Measurements from ENCODE around the gene BMPER.

BMPER gene

DNA sequence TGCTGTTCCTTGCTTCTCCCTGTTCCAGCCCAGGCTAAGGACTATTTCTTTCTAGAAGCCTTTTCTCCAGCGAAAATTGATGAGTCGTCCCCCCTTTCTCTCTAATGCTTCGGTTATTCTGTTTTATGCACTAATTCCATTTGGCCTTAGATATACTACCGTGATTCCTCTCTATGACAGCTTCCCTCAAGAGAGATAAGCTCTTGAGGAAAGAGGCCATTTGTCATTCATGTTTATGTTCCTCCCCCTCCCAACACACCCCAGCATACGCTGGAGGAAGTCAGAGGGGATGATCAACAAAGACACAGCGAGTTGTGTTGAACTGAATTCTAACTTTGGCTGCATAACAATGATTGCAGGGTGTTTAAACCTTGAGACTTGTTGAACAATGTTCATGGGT, 198.8 kb downstream of the BMPER start:
- DNase-seq, result no peak

DNA sequence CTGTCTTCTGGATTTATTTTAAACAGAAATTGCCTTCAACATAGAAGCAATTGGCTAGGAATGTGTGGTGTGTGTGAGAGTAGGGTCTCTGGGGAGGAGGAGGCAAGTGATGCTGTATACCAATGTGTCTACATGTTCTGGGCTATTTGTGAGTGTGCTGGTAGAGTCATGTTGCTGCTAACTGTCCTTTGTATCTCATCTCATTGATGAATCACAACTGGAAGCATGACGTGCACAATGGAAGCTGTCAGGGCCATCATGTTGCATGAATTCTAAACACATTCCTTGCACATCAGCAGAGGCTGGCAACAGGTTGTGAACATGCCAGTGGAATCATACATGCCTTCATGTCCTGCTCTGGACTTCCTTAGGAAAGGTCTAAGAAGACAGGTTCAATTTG, 199.7 kb downstream of the BMPER start:
- DNase-seq, result no peak

DNA sequence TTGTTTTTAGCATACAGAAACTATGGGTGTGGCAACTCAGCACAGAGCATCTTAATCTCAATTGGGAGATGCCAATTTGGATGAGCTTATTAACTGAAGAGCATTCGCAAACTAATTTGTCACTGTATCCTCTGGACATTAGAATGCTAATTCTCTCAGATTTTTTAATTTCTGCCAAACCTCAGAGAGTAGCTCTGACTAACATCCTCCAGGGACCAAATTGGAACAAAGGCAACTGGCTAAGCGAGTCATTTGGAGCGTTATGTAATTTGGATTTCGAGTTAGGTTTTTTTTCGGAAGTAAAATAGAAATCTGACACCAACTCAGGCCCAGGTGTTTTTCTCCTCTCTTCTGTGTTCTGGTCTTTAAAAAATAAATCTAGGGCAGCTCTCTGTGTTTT, 201.9 kb downstream of the BMPER start:
- no peak for DNase-seq

DNA sequence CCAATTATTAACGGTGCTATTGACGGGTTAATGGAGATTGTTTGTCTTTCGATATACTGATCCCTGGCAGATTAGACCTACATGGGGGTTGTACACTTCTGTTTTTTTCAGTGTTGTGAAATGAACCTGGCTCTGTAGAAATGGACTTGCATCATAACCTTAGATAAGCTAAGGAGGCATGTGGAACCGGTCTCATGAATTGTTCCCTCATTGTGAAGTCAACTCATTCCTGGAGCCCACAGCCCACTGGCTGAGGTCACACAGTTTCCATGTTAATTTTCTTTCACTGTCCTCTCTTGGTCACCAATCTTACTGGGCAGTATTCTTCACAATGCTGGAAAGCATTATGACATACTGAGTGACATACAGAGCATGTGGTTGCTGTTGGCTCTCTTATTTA, 202.8 kb downstream of the BMPER start:
- DNase-seq, result no peak

DNA sequence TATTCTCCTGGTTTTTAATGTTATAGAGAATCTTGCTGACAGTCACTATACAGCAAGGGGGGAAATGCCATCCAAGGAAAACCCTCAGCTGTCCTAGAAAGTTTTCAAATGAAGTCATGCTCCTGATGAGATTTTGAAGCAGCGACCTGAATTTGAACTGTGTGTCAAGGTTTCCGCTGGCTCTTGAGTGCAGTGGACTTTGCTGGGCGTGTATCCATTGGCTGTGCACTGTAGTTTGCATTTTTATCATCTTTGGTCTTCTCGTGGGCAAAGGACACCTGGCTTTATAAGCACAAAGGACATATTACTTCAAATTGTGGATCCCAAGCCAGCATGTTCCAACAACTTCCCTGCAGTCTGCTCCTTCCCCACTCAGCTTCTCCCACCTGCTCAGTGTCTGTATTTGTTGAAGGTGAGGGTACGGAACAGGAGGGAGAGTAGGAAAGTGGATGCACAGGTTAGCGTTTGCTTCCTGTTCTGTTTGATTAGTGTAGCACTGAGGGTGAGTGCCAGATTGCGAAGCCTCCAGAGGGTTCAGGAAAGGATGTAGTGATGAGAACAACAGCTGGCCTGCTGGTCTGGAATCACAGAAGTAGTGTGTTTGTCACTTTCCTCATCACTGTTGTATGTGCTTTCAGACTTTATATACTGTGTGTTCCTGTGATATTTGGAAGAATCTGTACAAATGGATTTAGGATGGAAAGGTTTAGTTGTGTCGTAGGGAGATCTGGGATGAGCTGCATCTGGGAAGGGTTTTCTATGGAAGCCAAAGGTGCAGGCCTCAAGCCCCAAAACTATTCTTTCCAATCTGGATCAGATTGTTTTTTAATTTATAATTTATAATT, 204.8 kb downstream of the BMPER start:
- no peak for DNase-seq

DNA sequence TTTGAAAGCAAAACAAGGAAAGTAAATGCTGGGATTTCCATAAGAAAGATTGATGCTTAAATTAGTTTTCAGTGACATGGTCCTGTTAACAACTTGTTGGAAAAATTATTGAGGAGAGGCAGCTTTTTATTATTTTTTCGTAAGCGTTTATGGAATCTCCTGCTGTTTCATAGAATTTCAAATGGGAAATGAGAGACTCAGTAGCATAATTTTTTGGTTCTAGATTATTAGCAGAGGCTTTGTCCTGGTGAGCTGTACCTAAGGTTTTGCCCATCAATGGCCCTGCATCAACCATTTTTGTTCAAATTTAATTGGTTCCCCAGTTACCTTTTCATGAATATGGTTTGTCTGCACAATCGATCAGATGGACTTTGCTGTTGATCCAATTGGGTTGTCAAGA, 205.7 kb downstream of the BMPER start:
- no peak for DNase-seq

DNA sequence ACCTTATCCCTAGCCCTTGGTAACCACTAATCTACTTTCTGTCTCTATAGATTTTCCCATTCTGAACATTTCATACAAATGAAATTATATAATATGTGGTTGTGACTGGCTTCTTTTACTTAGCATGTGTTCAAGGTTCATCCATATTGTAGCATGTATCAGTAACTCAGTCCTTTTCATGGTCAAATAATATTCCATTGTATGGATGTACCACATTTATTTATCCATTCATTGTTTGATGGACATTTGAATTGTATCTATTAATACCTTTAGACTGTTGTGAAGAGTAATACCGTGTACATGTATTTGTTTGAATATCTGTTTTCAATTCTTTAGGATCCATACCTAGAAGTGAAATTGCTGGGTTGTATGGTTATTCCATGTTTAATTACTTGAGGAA, 210.2 kb downstream of the BMPER start:
- DNase-seq, result no peak

DNA sequence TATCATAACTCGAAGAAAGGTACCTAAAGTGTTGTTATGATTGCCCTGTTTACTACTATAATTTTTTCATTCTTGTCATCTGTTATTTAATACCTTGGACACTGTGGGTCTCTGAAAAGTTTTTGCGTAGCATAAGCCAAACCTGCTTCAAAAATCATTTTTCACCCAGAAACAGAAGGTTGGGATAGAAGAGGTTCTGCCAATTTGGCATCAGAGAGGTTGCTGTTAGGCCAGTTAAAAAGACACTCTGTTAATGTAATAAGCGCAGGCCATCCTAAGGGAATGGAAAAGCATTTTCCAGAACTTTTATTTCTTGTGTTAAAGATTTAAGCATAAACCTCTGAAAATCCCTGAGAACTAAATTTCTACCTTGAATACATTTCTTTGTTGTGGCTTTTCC, 212.2 kb downstream of the BMPER start:
- DNase-seq, result no peak

DNA sequence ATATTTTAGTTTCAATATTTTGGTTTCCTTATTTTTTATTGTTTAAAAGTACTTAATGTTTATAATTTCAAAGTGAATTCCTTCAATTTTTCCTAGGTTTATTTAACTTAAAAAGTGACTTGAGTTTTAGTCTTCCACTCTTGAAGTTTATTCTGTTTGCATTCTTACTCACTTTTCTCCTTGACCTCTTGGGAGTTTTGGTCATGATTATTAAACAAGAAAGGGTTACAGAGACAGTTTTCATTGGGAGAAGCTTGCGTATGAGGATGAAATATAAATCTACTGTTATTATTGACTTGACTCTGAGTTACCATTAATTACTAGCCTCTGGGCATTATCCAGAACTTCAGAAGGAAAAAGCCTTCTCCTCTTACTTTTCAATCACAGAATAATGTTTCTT, 216.0 kb downstream of the BMPER start:
- no peak for DNase-seq

DNA sequence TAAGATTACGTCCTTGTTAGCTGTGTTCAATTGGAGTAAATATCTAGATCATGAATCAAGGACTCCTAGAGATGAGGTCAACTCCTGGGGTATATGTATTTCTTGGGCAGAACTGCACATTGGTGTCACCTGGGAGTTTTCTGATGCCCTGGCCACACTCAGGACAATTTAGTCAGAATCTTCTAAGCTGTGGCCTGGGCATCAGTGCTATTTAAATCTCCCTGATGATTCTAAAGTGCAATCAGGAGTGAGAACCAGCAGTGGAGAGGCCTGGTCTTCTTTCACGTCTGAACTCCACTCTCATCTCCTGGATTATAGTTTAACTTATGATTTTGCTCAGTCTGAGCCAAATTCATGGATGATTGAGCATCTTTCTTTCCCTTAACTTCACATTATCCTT, 218.0 kb downstream of the BMPER start:
- DNase-seq, result no peak

DNA sequence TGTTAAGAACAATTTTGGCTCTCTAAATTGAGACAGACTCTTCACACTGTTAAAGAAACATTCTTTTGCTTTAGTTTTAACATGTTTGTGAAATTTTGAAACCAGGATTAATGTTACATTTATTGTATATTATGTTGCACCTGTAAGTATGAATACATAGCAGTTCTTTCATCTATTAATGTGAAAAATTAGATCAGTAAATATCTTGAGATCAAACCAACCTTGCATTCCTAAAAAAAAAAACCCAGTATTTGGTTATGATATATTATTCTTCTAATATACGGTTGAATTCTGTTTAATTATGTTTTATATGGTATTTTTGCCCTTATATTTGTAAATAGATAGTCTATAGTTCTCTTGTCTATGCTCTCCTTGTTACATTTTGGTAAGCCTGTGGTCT, 219.4 kb downstream of the BMPER start:
- DNase-seq, result no peak

DNA sequence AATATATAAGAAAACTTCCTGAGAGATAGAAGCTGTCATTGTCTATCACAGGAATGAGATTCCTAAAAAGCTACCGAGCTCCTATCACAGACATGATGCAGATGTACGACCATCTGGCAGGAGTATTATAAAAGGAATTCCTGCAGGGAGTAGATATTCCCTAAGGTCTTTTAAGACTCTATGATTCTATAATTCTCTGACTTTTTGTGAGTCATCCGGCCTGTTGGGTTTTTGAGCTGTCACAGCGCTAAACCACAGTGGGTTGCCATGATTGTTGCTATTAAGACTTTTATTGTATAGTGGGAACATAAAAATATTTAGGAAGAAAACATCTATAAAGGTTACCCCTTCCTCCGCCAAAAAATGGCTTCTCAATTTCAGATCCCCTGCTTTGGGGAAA, 223.4 kb downstream of the BMPER start:
- DNase-seq, result no peak

DNA sequence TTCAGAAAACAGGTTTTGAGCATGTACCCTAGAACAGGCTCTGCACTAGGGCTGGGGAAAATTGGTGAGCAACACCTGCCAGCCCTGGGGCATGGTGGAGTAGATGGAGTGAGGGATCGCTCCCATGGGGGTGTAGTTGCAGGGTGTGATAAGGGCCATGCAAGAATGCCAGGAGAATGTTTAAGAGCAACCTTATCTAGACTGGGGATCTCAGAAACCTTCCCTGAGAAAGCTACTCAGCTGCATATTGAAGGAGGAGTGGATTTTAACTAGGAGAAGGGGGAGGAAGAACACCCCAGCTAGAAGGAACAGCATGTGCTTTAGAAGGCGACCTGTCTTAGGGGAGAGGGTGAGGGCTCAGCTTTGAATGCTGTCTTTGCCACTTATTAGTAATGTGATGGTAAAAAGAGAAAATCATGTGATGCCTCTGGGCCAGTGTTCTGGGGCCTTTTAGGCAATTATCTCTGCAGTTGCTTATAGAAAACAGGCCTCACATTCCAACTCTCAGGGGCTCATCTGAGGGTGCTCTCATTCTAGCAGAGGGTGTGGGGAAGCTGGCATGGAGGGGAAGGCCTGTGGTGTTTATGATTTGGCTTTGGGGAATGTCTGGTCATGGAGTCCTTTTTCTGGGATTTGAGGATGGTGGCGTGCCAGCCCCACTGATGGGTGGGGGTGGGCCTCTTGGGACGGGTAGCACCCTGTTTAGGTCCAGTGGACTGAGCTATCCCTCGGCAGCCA, 225.4 kb downstream of the BMPER start:
- DNase-seq, result no peak

DNA sequence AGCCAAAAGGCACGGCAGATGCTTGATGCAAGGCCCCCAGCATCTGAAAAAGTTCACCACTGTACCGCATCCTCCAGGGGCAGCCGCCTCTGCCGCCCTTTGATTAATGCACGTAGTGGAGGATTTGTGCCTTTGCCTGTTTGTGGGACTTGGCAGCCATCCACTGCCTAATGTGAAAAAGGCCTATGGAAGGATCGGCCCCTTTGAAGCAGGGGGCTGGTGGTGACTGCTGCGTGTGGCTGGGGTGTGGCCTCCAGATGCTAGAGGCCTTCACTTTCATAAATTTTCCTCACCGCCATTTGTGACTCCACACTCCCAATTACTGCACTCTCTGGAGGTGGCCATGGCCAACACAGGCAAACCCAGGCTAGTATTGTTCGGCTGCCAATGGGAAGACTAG, 226.0 kb downstream of the BMPER start:
- DNase-seq, result no peak

DNA sequence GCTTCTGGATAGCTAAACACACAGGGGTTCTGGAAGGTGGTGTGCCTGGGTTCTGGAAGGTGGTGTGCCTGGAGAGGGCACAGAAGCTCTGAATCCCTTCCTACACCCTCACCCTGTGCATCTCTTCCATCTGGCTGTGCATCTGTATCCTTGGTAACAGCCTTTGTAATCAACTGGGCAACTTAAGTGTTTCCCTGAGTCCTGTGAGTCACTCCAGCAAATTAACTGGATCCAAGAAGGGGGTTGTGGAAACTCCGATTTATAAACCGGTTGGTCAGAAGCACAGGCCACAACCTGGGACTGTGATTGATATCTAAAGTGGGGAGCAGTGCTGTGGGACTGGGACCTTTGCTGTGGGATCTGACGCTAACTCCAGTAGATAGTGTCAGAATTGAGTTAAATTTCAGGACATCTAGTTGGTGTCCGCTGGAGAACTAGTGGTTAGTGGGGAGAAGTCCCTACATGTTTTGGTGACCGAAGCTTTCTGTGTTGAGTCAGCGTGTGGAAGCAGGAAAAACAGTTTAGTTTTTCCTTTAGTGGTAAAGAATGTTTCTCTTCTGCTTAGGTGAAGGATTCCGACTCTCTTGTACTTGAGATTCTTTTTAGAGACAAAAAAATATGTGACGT, 228.1 kb downstream of the BMPER start:
- DNase-seq, result no peak

DNA sequence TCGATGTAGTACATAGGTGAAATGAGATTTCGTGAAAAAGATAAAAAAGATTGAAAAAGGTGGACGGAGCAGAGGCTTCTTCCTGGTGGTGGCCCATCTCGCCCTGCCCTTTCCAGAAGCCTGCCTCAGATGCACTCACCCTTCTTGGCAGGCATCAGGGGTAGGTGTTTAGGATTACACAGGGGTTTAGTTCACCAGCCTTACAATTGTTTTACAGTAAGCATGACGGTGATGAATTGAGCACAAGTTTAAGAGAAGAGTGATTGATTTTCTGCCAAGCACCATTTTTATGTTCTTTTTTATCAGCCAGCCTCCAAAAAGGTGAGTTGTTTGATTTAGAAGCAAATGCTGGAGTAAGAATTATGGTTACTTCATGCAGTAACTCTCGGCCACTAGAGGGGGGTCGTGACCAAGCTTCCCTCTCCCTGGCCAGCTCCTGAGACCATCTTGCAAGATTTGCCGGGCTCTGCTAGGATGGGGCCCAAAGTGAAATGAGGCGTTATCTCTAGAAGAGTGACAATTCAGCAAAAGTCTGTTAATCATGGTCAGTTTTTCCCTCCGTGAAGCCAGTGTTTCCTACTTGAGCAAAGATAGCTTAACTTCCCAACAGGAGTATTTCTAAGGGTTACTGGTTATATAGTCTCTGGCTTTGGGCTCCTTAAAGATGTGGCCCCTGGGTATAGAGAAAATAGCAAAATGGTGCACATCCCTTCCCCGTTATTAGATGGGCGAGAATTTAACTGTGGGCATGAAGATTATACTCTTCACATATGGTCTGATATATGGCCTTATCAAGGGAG, 228.8 kb downstream of the BMPER start:
- DNase-seq, result no peak

DNA sequence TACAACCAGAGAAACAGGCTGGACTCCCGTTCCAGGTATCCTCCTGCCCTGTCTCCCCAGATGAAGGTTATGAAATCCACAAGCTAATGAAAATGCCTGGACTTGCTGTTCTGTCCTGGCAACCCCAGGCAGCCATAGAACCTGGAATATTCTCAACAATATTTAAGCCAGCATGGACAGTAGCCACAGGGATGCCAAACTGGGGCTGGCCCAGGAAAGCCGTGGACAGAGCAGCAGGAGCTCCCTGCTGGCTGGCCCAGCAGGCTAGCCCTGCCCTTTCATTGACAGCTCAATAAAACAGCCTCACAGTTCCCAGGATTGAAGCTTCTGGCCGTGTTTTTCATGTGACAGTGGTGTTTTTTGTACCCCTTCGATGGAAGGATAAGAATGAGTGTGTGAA, 230.6 kb downstream of the BMPER start:
- DNase-seq, result no peak

DNA sequence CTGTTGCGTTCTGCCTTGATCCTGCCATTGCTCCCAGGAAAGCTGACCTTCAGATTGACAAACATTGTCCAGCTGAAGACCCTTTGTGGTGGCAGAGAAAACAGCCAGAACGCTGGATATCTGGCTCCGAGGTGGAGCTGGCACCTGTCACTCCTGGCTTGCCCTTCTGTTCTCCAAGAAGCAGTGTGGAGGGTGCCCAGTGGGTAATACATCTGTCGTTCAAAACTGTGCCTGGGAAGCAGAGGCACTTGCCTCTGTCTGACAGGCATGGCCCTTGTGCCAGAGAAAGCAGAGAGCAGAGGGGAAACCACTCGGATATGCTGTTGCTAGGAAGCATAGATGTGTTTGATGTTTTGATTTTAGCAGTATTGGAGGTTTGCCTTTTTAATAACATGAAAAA, 231.4 kb downstream of the BMPER start:
- no peak for DNase-seq

DNA sequence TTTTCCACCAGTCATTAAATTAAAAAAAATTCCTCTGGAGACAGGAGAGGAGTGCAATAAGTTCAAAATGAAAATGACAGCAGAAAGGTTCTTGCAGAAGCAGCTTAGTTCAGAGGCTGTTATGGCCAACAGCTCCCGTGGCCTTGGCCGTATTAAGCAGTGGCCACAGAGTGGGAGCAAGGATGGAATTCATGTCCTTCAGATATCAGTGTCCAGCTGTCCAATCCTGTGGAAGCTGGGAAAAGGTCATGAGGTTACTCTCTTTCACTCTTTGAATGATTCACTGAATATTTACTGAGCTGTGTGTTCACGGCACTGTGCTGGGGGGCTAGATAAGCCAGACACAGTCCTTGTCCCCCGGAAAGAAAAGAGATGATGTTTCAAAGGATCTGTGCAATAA, 231.8 kb downstream of the BMPER start:
- no peak for DNase-seq

DNA sequence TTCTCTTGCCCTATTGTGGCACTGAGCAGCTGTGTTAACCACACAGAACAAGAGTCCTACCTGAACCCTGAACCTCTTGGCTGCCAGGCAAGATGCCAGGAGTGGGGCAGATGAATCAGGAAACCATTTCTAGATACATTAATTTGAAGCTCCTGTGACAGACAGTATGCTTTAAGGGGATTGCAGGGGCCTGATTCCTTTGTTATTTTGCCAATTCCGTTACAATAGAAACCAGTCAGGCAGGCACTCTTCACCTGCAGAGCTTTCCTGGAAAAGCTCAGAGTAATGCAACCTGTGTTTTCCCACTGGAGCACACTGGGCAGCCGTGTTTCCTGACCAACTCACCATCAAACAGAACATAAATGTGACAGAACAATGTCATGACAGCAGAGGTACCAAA, 233.1 kb downstream of the BMPER start:
- DNase-seq, result no peak

DNA sequence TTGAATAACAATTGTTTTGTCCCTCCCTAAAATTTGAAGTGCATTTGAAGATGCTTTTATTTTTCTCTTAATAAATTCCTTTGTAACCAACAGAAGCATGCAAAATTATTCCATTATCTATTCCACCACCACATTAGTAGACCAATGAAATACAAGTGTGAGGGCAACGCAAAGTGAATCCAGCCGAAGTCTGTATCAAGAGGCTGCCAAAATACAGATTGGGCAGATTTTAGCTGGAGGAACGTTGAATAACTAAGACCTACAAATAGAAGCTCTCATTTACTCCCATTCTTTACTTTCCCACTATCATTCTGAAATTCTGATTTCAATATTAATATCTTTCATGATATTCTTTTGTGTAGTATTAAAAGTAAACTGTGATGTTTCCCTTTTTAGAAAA, 233.7 kb downstream of the BMPER start:
- no peak for DNase-seq

DNA sequence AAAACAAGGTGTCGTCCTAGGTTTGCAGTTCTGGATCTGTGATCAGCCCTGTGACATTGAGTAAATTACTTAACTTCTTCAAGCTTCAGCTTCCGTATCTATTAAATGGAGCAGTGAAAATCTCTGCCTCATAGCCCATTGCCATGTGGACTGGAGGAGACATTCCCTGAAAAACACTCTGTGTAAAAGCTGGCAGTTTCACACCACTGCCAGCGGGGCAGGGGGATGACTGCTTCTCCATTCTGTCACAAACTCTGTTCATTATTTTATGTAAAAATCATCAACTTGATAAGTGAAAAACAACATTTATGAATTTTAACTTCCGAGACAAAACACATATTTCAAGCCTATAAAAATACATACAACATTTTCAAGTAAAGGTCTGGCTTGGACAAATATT, 234.7 kb downstream of the BMPER start:
- no peak for DNase-seq

DNA sequence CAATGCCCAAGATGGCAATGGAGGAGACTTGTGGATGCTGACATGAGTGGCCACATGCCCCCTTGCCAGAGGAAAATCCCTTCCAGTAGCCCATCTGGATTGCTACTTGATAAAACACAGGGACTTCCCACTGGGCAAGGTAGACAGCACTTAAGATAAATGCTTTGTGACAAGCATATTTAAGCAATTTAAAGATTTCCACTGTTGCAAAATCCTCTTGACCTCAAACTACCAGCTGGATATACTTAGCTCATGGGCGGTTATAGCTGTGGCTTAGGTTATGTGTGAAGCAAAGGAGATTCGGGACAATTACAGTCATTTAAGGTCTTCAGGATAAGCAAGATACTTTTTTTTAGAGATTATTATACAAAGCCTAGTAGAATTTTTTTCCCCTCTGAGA, 238.1 kb downstream of the BMPER start:
- no peak for DNase-seq

Data from activated naive CD4-positive, alpha-beta T cell treated with Interleukin-2 at 50 U/mL for 16 hours (primary cell).